Loucy (cell line): ENCODE results near the gene CTSF.

Source experiments
- H2AFZ ChIP-seq: fragments of 200-600 bp; sonication (generic); 2 replicates; pipeline ENCODE4 v1.6.0; 2016; ENCODE audit warnings: antibody characterized with exemption, mild to moderate bottlenecking, low read length, moderate library complexity
- H3F3A ChIP-seq: fragments of 200-600 bp; 2 replicates; pipeline ENCODE4 v1.6.0; 2016; ENCODE audit warnings: antibody characterized with exemption, low read depth, mild to moderate bottlenecking
- H3K27me3 ChIP-seq: fragments of 200-600 bp; sonication (generic); 2 replicates; pipeline ENCODE4 v1.6.1; 2014; ENCODE audit warnings: low read length, mild to moderate bottlenecking; ENCODE audit not compliant: insufficient read depth, poor library complexity, severe bottlenecking
- H3K36me3 ChIP-seq: fragments of 200-600 bp; sonication (generic); 2 replicates; pipeline ENCODE4 v1.6.1; 2016; ENCODE audit warnings: low read length; ENCODE audit not compliant: insufficient read depth
- H3K4me1 ChIP-seq: fragments of 200-600 bp; sonication (generic); 2 replicates; pipeline ENCODE4 v1.5.1; 2014; ENCODE audit warnings: low read length, mild to moderate bottlenecking; ENCODE audit not compliant: insufficient read depth, poor library complexity, severe bottlenecking
- H3K4me2 ChIP-seq: fragments of 200-600 bp; sonication (generic); 2 replicates; pipeline ENCODE4 v1.6.0; 2014; ENCODE audit warnings: antibody characterized with exemption, low read length, low read depth, mild to moderate bottlenecking; ENCODE audit not compliant: poor library complexity, severe bottlenecking
- H3K4me3 ChIP-seq: fragments of 200-600 bp; sonication (generic); 2 replicates; pipeline ENCODE4 v1.5.1; 2014; ENCODE audit warnings: low read length, mild to moderate bottlenecking, mixed read lengths; ENCODE audit not compliant: poor library complexity, severe bottlenecking
- H3K79me2 ChIP-seq: fragments of 200-600 bp; sonication (generic); 2 replicates; pipeline ENCODE4 v1.6.1; 2014; ENCODE audit warnings: low read length; ENCODE audit not compliant: insufficient read depth
- H3K9ac ChIP-seq: fragments of 200-600 bp; sonication (generic); 2 replicates; pipeline ENCODE4 v1.6.0; 2014; ENCODE audit warnings: mild to moderate bottlenecking, low read depth, low read length, moderate library complexity; ENCODE audit not compliant: poor library complexity, severe bottlenecking
- H3K9me2 ChIP-seq: fragments of 200-600 bp; sonication (generic); replicated peaks from 2 replicates; pipeline ENCODE4 v1.6.1; 2016; ENCODE audit warnings: low read depth, low read length, mixed read lengths
- H3K9me3 ChIP-seq: fragments of 200-600 bp; sonication (generic); 2 replicates; pipeline ENCODE4 v1.6.1; 2014; ENCODE audit warnings: mild to moderate bottlenecking, antibody characterized with exemption, low read length, low read depth; ENCODE audit not compliant: insufficient read depth
- H4K20me1 ChIP-seq: fragments of 200-600 bp; sonication (generic); 2 replicates; pipeline ENCODE4 v1.6.0; 2014; ENCODE audit warnings: antibody characterized with exemption, low read length, mild to moderate bottlenecking; ENCODE audit not compliant: insufficient read depth, poor library complexity, severe bottlenecking
- CTCF ChIP-seq: fragments of 200-600 bp; sonication (generic); conservative IDR thresholded peaks from 2 replicates; pipeline ENCODE4 v1.5.1; 2014; ENCODE audit warnings: mild to moderate bottlenecking, antibody characterized with exemption, low read length
- EZH2phosphoT487 ChIP-seq: fragments of 200-600 bp; IDR thresholded peaks from 2 replicates; pipeline ENCODE4 v1.6.1; 2018; ENCODE audit warnings: antibody characterized with exemption, mild to moderate bottlenecking, moderate library complexity, borderline replicate concordance

Gene CTSF

GRCh38 chr11:66566221-66566620 is 2.2 kb downstream of the CTSF start:
- H3K9me2 ChIP-seq: no peaks in the 10 kb centered on the region

GRCh38 chr11:66564984-66565383 is 3.4 kb downstream of the CTSF start:
- Histone ChIP-seq H3K9ac (no peak overlapping the region), H3K4me3 (no peak overlapping the region), H3K4me1 (peaks cover 2% of the 10 kb centered on the region), H3K36me3 (no peaks in the 10 kb centered on the region), H3K4me2 (no peak overlapping the region), H3F3A (no peaks in the 10 kb centered on the region), H3K9me2 (no peaks in the 10 kb centered on the region), H4K20me1 (no peaks in the 10 kb centered on the region), H3K79me2 (no peaks in the 10 kb centered on the region), H3K9me3 (no peaks in the 10 kb centered on the region), H2AFZ (no peak overlapping the region), H3K27me3 (no peaks in the 10 kb centered on the region)
- TF ChIP-seq EZH2phosphoT487 (no peak), CTCF (no peak)

More at GRCh38 chr11:66566221-66566620, 2.2 kb downstream of the CTSF start:
- Histone ChIP-seq H3K27me3 (no peaks in the 10 kb centered on the region), H3K9me3 (no peaks in the 10 kb centered on the region), H3K4me2 (no peak overlapping the region), H3K4me3 (no peak overlapping the region), H3K4me1 (peaks cover 2% of the 10 kb centered on the region), H3K79me2 (no peaks in the 10 kb centered on the region), H3K36me3 (no peaks in the 10 kb centered on the region), H3F3A (no peaks in the 10 kb centered on the region), H3K9ac (no peak overlapping the region), H4K20me1 (no peaks in the 10 kb centered on the region), H2AFZ (no peak overlapping the region)
- TF ChIP-seq EZH2phosphoT487 (no peak), CTCF (no peak)

GRCh38 chr11:66564538-66564937 is 3.9 kb downstream of the CTSF start:
- TF ChIP-seq EZH2phosphoT487 (no peak), CTCF (no peak)
- H3K4me3 ChIP-seq: no peak overlapping the region
- H3K4me1 ChIP-seq: peaks cover 2% of the 10 kb centered on the region
- no peak overlapping the region for H3K4me2 ChIP-seq
- H3K36me3 ChIP-seq: no peaks in the 10 kb centered on the region
- H3K27me3 ChIP-seq: no peaks in the 10 kb centered on the region
- H3F3A ChIP-seq: no peaks in the 10 kb centered on the region
- no peaks in the 10 kb centered on the region for H3K9me2 ChIP-seq
- no peak overlapping the region for H3K9ac ChIP-seq
- no peaks in the 10 kb centered on the region for H4K20me1 ChIP-seq
- no peaks in the 10 kb centered on the region for H3K9me3 ChIP-seq
- no peak overlapping the region for H2AFZ ChIP-seq
- H3K79me2 ChIP-seq: no peaks in the 10 kb centered on the region
